K562 (cell line): ENCODE results near the gene FIS1. TPM values are rescaled to one million over a fixed set of nuclear protein-coding genes. Genes with fewer than 3 reads are reported as not detected.

Source experiments
- CHD1 ChIP-seq: fragments of 200-600 bp; sonication (generic); IDR thresholded peaks from one replicate; pipeline ENCODE4 v1.6.1; 2012; ENCODE audit warnings: mild to moderate bottlenecking, moderate library complexity, low read length, inconsistent platforms
- CTBP1 ChIP-seq: fragments of 450-650 bp; IDR thresholded peaks from 2 replicates; pipeline ENCODE4 v1.6.1; 2016; ENCODE audit warnings: borderline replicate concordance
- NFXL1 ChIP-seq: fragments of 450-650 bp; formaldehyde crosslinking; IDR thresholded peaks from 2 replicates; pipeline ENCODE4 v1.4.0; 2021; ENCODE audit warnings: mild to moderate bottlenecking
- PRPF4 ChIP-seq: fragments of 200-400 bp; formaldehyde crosslinking; IDR thresholded peaks from one replicate; pipeline ENCODE4 v1.6.1; 2017; ENCODE audit warnings: low read length, low read depth, mild to moderate bottlenecking; ENCODE audit not compliant: insufficient read depth, poor library complexity, severe bottlenecking
- RB1 ChIP-seq: fragments of 450-650 bp; IDR thresholded peaks from 2 replicates; pipeline ENCODE4 v1.6.1; 2017; ENCODE audit warnings: low read depth, mild to moderate bottlenecking
- SIN3B ChIP-seq: fragments of 450-650 bp; IDR thresholded peaks from 2 replicates; pipeline ENCODE4 v1.6.1; 2017; ENCODE audit warnings: low read depth, mild to moderate bottlenecking, moderate library complexity
- STAT5A ChIP-seq: IDR thresholded peaks from 2 replicates; pipeline ENCODE4 v1.6.1; 2012; ENCODE audit warnings: low read length, inconsistent platforms, borderline replicate concordance
- UBTF ChIP-seq, 2 experiments: IDR thresholded peaks; 2 replicates each; pipeline ENCODE4 v1.6.1; 2012; ENCODE audit warnings: improper control_type of control experiment in 2 of 2, low read depth in 2 of 2, low read length in 2 of 2, borderline replicate concordance in 1 of 2
- YY1 ChIP-seq, 3 experiments: IDR thresholded peaks; 2 replicates each; pipeline ENCODE4 v1.6.1; 2011; ENCODE audit warnings: low read length in 2 of 3, mild to moderate bottlenecking in 2 of 3, moderate library complexity in 2 of 3, borderline replicate concordance in 1 of 3, control low read depth in 1 of 3, low read depth in 1 of 3; ENCODE audit not compliant: insufficient read depth in 3 of 3, insufficient replicate concordance in 2 of 3, control insufficient read depth in 1 of 3, insufficient read length in 1 of 3; ENCODE audit errors: extremely low read depth in 1 of 3
- ZBED1 ChIP-seq: IDR thresholded peaks from 2 replicates; pipeline ENCODE4 v1.6.1; 2014
- ZBTB2 ChIP-seq: fragments of 450-650 bp; IDR thresholded peaks from 2 replicates; pipeline ENCODE4 v1.6.1; 2016; ENCODE audit warnings: antibody characterized with exemption
- ZBTB43 ChIP-seq: sonication (generic); formaldehyde crosslinking; IDR thresholded peaks from 2 replicates; pipeline ENCODE4 v1.8.0; 2023; ENCODE audit warnings: mild to moderate bottlenecking, missing genetic modification reagents
- ZNF121 ChIP-seq: sonication (generic); formaldehyde crosslinking; conservative IDR thresholded peaks from 2 replicates; pipeline ENCODE4 v1.8.0; 2022; ENCODE audit warnings: missing genetic modification reagents
- polyA plus RNA-seq, 8 experiments: library from polyadenylated mRNA; depleted of rRNA in 4 of 8; stranded (reverse) in 5 of 8; unstranded in 3 of 8; fragments of >200 nt; fragmentation: Nextera tagmentation in 2 of 8; fragmentation: Illumina TruSeq in 1 of 8; extraction: Ambion mirVana in 2 of 8; extraction: Trizol in 1 of 8; gene quantifications; 2 replicates each; pipeline versions ENCODE4 v1.2.1 to v1.2.3, GENCODE V29; 2011 to 2014; ENCODE audit warnings: inconsistent platforms in 1 of 8, missing spikeins in 1 of 8
- total RNA-seq, 7 experiments: library from RNA; depleted of rRNA in 6 of 7; stranded (reverse); fragments of >200 nt in 6 of 7; fragmentation: Illumina TruSeq in 2 of 7; extraction: Trizol in 2 of 7; gene quantifications; 2 replicates each; pipeline versions ENCODE4 v1.2.1 to v1.2.3, GENCODE V29; 2011 to 2021; ENCODE audit warnings: low replicate concordance in 1 of 7
- TF ChIP-seq, protein P1 (sequence below), 2 experiments: fragments of 450-650 bp; IDR thresholded peaks; 2 replicates each; pipeline ENCODE4 v1.6.1; 2018; ENCODE audit warnings: mild to moderate bottlenecking in 2 of 2, low read depth in 1 of 2; ENCODE audit not compliant: partially characterized antibody in 2 of 2

The FIS1 gene
- total and polyA plus RNA-seq, 9 of the 15 experiments (the other 6 are each of a cell fraction or from before 2014, with no cell fraction given), result 86.0 to 257 (median 144) TPM

GRCh38 chr7:101217388-101218235, 27.3 kb downstream of the FIS1 start, which contains the start of the genes PLOD3 and ZNHIT1 (continued):
- TF ChIP-seq UBTF (IDR thresholded peaks at IDR 0.05; ENCODE audit: borderline replicate concordance in 1 of 2, low read depth in 2 of 2, low read length in 2 of 2), result peak; percentile 48 to 63; a peak in 3 of 4 replicates
- TF ChIP-seq YY1 (IDR thresholded peaks at IDR 0.05; ENCODE audit: borderline replicate concordance in 1 of 3, control insufficient read depth in 1 of 3, extremely low read depth in 1 of 3, insufficient read depth in 3 of 3, insufficient read length in 1 of 3, insufficient replicate concordance in 2 of 3, low read depth in 1 of 3, low read length in 2 of 3), result peak; percentile 87 to 99 (median 97)
- TF ChIP-seq CTBP1, result 0 out of 2 replicates have a peak, but pooled peaks have one; percentile 21
- TF ChIP-seq, protein P1, sequence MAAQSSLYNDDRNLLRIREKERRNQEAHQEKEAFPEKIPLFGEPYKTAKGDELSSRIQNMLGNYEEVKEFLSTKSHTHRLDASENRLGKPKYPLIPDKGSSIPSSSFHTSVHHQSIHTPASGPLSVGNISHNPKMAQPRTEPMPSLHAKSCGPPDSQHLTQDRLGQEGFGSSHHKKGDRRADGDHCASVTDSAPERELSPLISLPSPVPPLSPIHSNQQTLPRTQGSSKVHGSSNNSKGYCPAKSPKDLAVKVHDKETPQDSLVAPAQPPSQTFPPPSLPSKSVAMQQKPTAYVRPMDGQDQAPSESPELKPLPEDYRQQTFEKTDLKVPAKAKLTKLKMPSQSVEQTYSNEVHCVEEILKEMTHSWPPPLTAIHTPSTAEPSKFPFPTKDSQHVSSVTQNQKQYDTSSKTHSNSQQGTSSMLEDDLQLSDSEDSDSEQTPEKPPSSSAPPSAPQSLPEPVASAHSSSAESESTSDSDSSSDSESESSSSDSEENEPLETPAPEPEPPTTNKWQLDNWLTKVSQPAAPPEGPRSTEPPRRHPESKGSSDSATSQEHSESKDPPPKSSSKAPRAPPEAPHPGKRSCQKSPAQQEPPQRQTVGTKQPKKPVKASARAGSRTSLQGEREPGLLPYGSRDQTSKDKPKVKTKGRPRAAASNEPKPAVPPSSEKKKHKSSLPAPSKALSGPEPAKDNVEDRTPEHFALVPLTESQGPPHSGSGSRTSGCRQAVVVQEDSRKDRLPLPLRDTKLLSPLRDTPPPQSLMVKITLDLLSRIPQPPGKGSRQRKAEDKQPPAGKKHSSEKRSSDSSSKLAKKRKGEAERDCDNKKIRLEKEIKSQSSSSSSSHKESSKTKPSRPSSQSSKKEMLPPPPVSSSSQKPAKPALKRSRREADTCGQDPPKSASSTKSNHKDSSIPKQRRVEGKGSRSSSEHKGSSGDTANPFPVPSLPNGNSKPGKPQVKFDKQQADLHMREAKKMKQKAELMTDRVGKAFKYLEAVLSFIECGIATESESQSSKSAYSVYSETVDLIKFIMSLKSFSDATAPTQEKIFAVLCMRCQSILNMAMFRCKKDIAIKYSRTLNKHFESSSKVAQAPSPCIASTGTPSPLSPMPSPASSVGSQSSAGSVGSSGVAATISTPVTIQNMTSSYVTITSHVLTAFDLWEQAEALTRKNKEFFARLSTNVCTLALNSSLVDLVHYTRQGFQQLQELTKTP (IDR thresholded peaks at IDR 0.05; ENCODE audit: low read depth in 1 of 2, partially characterized antibody in 2 of 2), result peak in 1 of 2 experiments; percentile 14
- peak; percentile 79 for TF ChIP-seq PRPF4
- no peak; the same call in 1 of the 2 replicates for TF ChIP-seq RB1
- TF ChIP-seq NFXL1 (CRISPR knock-in tag), result no peak
- TF ChIP-seq ZBED1, result no peak; the same call in 1 of the 2 replicates
- peak; percentile 98 for TF ChIP-seq ZBTB2
- peak; percentile 68 for TF ChIP-seq CHD1
- TF ChIP-seq SIN3B, result no peak
- TF ChIP-seq ZNF121 (CRISPR knock-in tag), result no peak
- TF ChIP-seq STAT5A, result no peak
- no peak for TF ChIP-seq ZBTB43 (CRISPR knock-in tag)
